NCI-H2029 (cell line): Measurements from ENCODE around the gene FAM72D.
"Not testable (repeated sequence)": the region's sequence is repeated elsewhere in the genome, so short reads cannot be mapped to it uniquely, and the experiment has no call there.

Experiments
- DNase-seq: peaks from one replicate; lab custom pipeline; 2025; lab: John Stamatoyannopoulos, UW

FAM72D gene

GRCh38 chr1:145095284-145096057, at the start of gene FAM72D, which contains the start of gene SRGAP2B:
TSS of gene FAM72D (plus strand) at chr1:145095974. CDS start at chr1:145096848, 874 bp downstream.
TSS of gene SRGAP2B (minus strand) at chr1:145095328. CDS start at chr1:145092901, 2,427 bp downstream.
- not testable (repeated sequence) for DNase-seq

- DNase-seq: not testable (repeated sequence)
Observed at GRCh38 chr1:145047553-145047952, 48.2 kb upstream of the FAM72D start.

- not testable (repeated sequence) for DNase-seq
Observed at GRCh38 chr1:145048181-145048856, 47.5 kb upstream of the FAM72D start.

- not testable (repeated sequence) for DNase-seq
Observed at GRCh38 chr1:145052019-145052776, 43.6 kb upstream of the FAM72D start.

GRCh38 chr1:145053428-145053827, 42.3 kb upstream of the FAM72D start:
- DNase-seq: not testable (repeated sequence)

- not testable (repeated sequence) for DNase-seq
Observed at GRCh38 chr1:145055217-145055760, 40.5 kb upstream of the FAM72D start.

- not testable (repeated sequence) for DNase-seq
Observed at GRCh38 chr1:145058184-145058583, 37.6 kb upstream of the FAM72D start.

GRCh38 chr1:145063285-145063684, 32.5 kb upstream of the FAM72D start:
- DNase-seq: not testable (repeated sequence)

GRCh38 chr1:145063941-145064648, 31.7 kb upstream of the FAM72D start:
- DNase-seq: not testable (repeated sequence)

GRCh38 chr1:145065194-145065826, 30.5 kb upstream of the FAM72D start:
- DNase-seq: not testable (repeated sequence)

- not testable (repeated sequence) for DNase-seq
Observed at GRCh38 chr1:145066486-145066885, 29.3 kb upstream of the FAM72D start.

- DNase-seq: not testable (repeated sequence)
Observed at GRCh38 chr1:145071569-145071968, 24.2 kb upstream of the FAM72D start.

- not testable (repeated sequence) for DNase-seq
Observed at GRCh38 chr1:145074021-145074559, 21.7 kb upstream of the FAM72D start.

- DNase-seq: not testable (repeated sequence)
Observed at GRCh38 chr1:145076877-145077276, 18.9 kb upstream of the FAM72D start.

GRCh38 chr1:145077872-145078786, 17.6 kb upstream of the FAM72D start:
- not testable (repeated sequence) for DNase-seq

- DNase-seq: not testable (repeated sequence)
Observed at GRCh38 chr1:145078787-145079370, 16.9 kb upstream of the FAM72D start.

GRCh38 chr1:145079737-145080136, 16.0 kb upstream of the FAM72D start:
- not testable (repeated sequence) for DNase-seq

- not testable (repeated sequence) for DNase-seq
Observed at GRCh38 chr1:145080193-145080592, 15.6 kb upstream of the FAM72D start.
